Measurements from ENCODE around the gene ANKRD39. TPM values are rescaled to one million over a fixed set of nuclear protein-coding genes. Genes with fewer than 3 reads are reported as not detected.

ANKRD39 gene
- total RNA-seq, 2 experiments from 2014 or later: 35.4 to 36.7 TPM

GRCh38 chr2:96869281-96869821, 11.5 kb upstream of the ANKRD39 start:
- ChIA-PET POLR2A (interaction anchor here (1.3 to 1.6 kb wide), 2 partner anchors 11 to 93 kb away, joined by 4 to 18 read pairs; partner anchors contain the start of gene ANKRD39), CTCF (interaction anchor here (1.0 to 4.0 kb wide), 10 partner anchors 12 to 243 kb away, joined by 3 to 39 read pairs (median 6); partner anchors contain the start of gene ANKRD39)
- Mint-ChIP-seq H3K27me3 (ENCODE audit: low read depth) (peaks cover 4% of the 10 kb centered on the region), H3K27ac (no peak overlapping the region), H3K4me3 (peak overlapping the region; percentile 43), H3K4me1 (ENCODE audit: low read depth) (peaks cover 44% of the 10 kb centered on the region), H3K36me3 (ENCODE audit: low read depth) (peaks cover 14% of the 10 kb centered on the region), H3K9me3 (ENCODE audit: insufficient read depth) (no peaks in the 10 kb centered on the region)
- ATAC-seq (peak; percentile 14), DNase-seq (no peak)

GRCh38 chr2:96868555-96869280, 10.9 kb upstream of the ANKRD39 start:
- peak; percentile 47 for ATAC-seq
- CTCF ChIA-PET: interaction anchor here (0.7 to 4.0 kb wide), 15 partner anchors 10 to 243 kb away, joined by 3 to 39 read pairs (median 5); partner anchors contain the start of gene ANKRD39
- Mint-ChIP-seq H3K36me3 (ENCODE audit: low read depth) (peaks cover 14% of the 10 kb centered on the region), H3K4me3 (peak overlapping the region; percentile 78), H3K27ac (peak overlapping the region; percentile 86), H3K27me3 (ENCODE audit: low read depth) (peaks cover 4% of the 10 kb centered on the region), H3K9me3 (ENCODE audit: insufficient read depth) (no peaks in the 10 kb centered on the region), H3K4me1 (ENCODE audit: low read depth) (peaks cover 40% of the 10 kb centered on the region)
- peak; percentile 80 for DNase-seq
- POLR2A ChIA-PET: interaction anchor here (1.3 to 1.6 kb wide), 2 partner anchors 11 to 94 kb away, joined by 4 to 18 read pairs; partner anchors contain the start of gene ANKRD39

- H3K4me3 Mint-ChIP-seq: peak overlapping the region; percentile 78
- no peaks in the 10 kb centered on the region for H3K9me3 Mint-ChIP-seq (ENCODE audit: insufficient read depth)
- DNase-seq (peak; percentile 41), ATAC-seq (no peak)
- H3K36me3 Mint-ChIP-seq (ENCODE audit: low read depth): peaks cover 19% of the 10 kb centered on the region
- ChIA-PET CTCF (interaction anchor here (0.7 to 4.0 kb wide), 15 partner anchors 10 to 95 kb away, joined by 3 to 39 read pairs (median 4); partner anchors contain the start of gene ANKRD39), POLR2A (interaction anchor here (1.3 to 1.6 kb wide), 2 partner anchors 10 to 95 kb away, joined by 4 to 18 read pairs; partner anchors contain the start of gene ANKRD39)
- H3K4me1 Mint-ChIP-seq (ENCODE audit: low read depth): peaks cover 42% of the 10 kb centered on the region
- peaks cover 4% of the 10 kb centered on the region for H3K27me3 Mint-ChIP-seq (ENCODE audit: low read depth)
- H3K27ac Mint-ChIP-seq: peak overlapping the region; percentile 86
These were observed 10.1 kb upstream of the ANKRD39 start for GRCh38 chr2:96867756-96868554.

- Mint-ChIP-seq H3K4me3 (peak overlapping the region; percentile 78), H3K9me3 (ENCODE audit: insufficient read depth) (no peaks in the 10 kb centered on the region), H3K36me3 (ENCODE audit: low read depth) (peaks cover 20% of the 10 kb centered on the region), H3K27me3 (ENCODE audit: low read depth) (peaks cover 4% of the 10 kb centered on the region), H3K27ac (peak overlapping the region; percentile 86), H3K4me1 (ENCODE audit: low read depth) (peaks cover 39% of the 10 kb centered on the region)
- ATAC-seq (no peak), DNase-seq (no peak)
- ChIA-PET POLR2A (no interaction called here), CTCF (interaction anchor here (1.1 to 4.0 kb wide), 3 partner anchors 9 to 94 kb away, joined by 3 to 39 read pairs (median 9); partner anchors contain the start of gene ANKRD39)
These were observed 9.4 kb upstream of the ANKRD39 start for GRCh38 chr2:96866986-96867755.

GRCh38 chr2:96866586-96866985, 8.8 kb upstream of the ANKRD39 start:
- Mint-ChIP-seq H3K4me1 (ENCODE audit: low read depth) (peaks cover 42% of the 10 kb centered on the region), H3K4me3 (peak overlapping the region; percentile 50), H3K27me3 (ENCODE audit: low read depth) (peaks cover 4% of the 10 kb centered on the region), H3K27ac (peak overlapping the region; percentile 52), H3K9me3 (ENCODE audit: insufficient read depth) (no peaks in the 10 kb centered on the region), H3K36me3 (ENCODE audit: low read depth) (peaks cover 25% of the 10 kb centered on the region)
- POLR2A ChIA-PET: no interaction called here
- CTCF ChIA-PET: interaction anchor here (1.1 to 4.0 kb wide), 2 partner anchors 9 to 87 kb away, joined by 3 to 39 read pairs; partner anchors contain the start of gene ANKRD39
- no peak for DNase-seq
- ATAC-seq: no peak

GRCh38 chr2:96866149-96866548, 8.3 kb upstream of the ANKRD39 start:
- ATAC-seq (no peak), DNase-seq (no peak)
- ChIA-PET POLR2A (no interaction called here), CTCF (interaction anchor here (4.0 kb wide), 1 partner anchor 8 kb away, joined by 39 read pairs; the partner anchor contains the start of gene ANKRD39)
- H3K4me3 Mint-ChIP-seq: no peak overlapping the region
- peaks cover 29% of the 10 kb centered on the region for H3K36me3 Mint-ChIP-seq (ENCODE audit: low read depth)
- peaks cover 2% of the 10 kb centered on the region for H3K27me3 Mint-ChIP-seq (ENCODE audit: low read depth)
- H3K9me3 Mint-ChIP-seq (ENCODE audit: insufficient read depth): no peaks in the 10 kb centered on the region
- no peak overlapping the region for H3K27ac Mint-ChIP-seq
- peaks cover 42% of the 10 kb centered on the region for H3K4me1 Mint-ChIP-seq (ENCODE audit: low read depth)

GRCh38 chr2:96865654-96866053, 7.8 kb upstream of the ANKRD39 start:
- H3K27ac Mint-ChIP-seq: no peak overlapping the region
- no peaks in the 10 kb centered on the region for H3K9me3 Mint-ChIP-seq (ENCODE audit: insufficient read depth)
- peaks cover 37% of the 10 kb centered on the region for H3K4me1 Mint-ChIP-seq (ENCODE audit: low read depth)
- CTCF ChIA-PET: interaction anchor here (2.5 to 4.0 kb wide), 2 partner anchors 8 to 86 kb away, joined by 13 to 39 read pairs; partner anchors contain the start of gene ANKRD39
- H3K36me3 Mint-ChIP-seq (ENCODE audit: low read depth): peaks cover 29% of the 10 kb centered on the region
- DNase-seq: no peak
- peak overlapping the region; percentile 6 for H3K4me3 Mint-ChIP-seq
- POLR2A ChIA-PET: no interaction called here
- H3K27me3 Mint-ChIP-seq (ENCODE audit: low read depth): peaks cover 2% of the 10 kb centered on the region
- no peak for ATAC-seq

- POLR2A ChIA-PET: interaction anchor here (0.7 kb wide), 1 partner anchor 88 kb away, joined by 3 read pairs; no protein-coding TSS in a partner anchor
- DNase-seq (no peak), ATAC-seq (no peak)
- Mint-ChIP-seq H3K4me3 (no peak overlapping the region), H3K27ac (no peak overlapping the region), H3K36me3 (ENCODE audit: low read depth) (peaks cover 37% of the 10 kb centered on the region), H3K27me3 (ENCODE audit: low read depth) (no peaks in the 10 kb centered on the region), H3K4me1 (ENCODE audit: low read depth) (peaks cover 42% of the 10 kb centered on the region), H3K9me3 (ENCODE audit: insufficient read depth) (no peaks in the 10 kb centered on the region)
- CTCF ChIA-PET: interaction anchor here (0.8 to 3.3 kb wide), 3 partner anchors 87 to 98 kb away, joined by 3 to 16 read pairs (median 13); no protein-coding TSS in a partner anchor
These were observed 6.7 kb upstream of the ANKRD39 start for GRCh38 chr2:96864343-96865091.

GRCh38 chr2:96863575-96864342, 5.9 kb upstream of the ANKRD39 start:
- ATAC-seq: no peak
- POLR2A ChIA-PET: no interaction called here
- H3K36me3 Mint-ChIP-seq (ENCODE audit: low read depth): peaks cover 37% of the 10 kb centered on the region

More at GRCh38 chr2:96863575-96864342, 5.9 kb upstream of the ANKRD39 start:
- no peak for DNase-seq
- no peaks in the 10 kb centered on the region for H3K9me3 Mint-ChIP-seq (ENCODE audit: insufficient read depth)
- CTCF ChIA-PET: interaction anchor here (0.8 to 3.3 kb wide), 3 partner anchors 87 to 98 kb away, joined by 3 to 16 read pairs (median 13); no protein-coding TSS in a partner anchor
- no peak overlapping the region for H3K27ac Mint-ChIP-seq
- no peaks in the 10 kb centered on the region for H3K27me3 Mint-ChIP-seq (ENCODE audit: low read depth)
- H3K4me1 Mint-ChIP-seq (ENCODE audit: low read depth): peaks cover 50% of the 10 kb centered on the region
- H3K4me3 Mint-ChIP-seq: no peak overlapping the region
